Measurements from ENCODE around the gene ZNF652.
"Not testable (repeated sequence)": the region's sequence is repeated elsewhere in the genome, so short reads cannot be mapped to it uniquely, and the experiment has no call there.

Gene ZNF652

DNA sequence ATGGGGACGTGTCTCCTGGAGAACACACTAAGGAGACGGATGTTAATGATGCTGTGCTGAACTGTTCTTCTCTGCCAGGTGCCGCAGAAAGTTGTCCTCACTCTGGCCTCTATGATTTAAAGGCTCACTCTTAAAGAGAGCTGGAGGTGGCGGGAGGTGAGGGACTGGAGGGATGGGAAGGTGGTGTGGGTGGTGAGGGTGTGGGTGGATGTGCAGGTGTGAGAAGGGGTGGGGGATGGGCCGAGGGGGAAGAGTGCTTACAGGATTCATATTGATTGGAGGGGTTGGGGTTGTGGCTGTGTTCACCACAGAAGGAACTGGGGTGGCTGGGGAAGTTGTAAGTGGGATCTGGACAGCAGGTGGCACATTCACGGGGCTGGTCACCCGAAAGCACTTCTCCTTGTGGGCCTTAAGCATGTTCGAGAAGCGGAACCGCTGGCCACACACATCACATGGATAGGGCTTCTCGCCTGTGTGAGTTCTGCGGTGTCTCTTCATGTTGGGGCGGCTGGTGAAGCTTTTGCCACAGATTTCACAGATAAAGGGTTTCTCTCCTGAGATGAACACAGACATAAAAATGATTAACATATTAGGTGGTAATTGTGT, 63.6 kb downstream of the ZNF652 start:
- no peak for DNase-seq

DNA sequence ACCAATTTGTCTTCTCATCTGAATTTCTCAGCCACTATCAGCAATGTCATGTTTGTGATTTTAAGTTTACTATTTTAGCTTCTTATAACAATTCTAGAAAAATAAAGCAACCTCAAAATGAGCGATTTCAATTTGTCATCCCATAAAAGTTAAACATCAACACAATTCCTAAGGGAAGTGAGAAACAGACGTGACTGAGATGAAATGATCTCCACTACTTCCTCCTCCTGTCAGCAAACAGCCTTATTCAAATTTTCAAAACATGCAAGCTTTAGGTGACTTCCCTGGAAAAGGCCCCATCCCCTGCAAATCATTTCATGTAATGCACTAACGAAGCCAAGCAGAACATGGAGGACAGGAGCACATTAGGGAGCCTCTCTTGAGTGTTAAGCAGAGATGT, 64.9 kb downstream of the ZNF652 start:
- no peak for DNase-seq

DNA sequence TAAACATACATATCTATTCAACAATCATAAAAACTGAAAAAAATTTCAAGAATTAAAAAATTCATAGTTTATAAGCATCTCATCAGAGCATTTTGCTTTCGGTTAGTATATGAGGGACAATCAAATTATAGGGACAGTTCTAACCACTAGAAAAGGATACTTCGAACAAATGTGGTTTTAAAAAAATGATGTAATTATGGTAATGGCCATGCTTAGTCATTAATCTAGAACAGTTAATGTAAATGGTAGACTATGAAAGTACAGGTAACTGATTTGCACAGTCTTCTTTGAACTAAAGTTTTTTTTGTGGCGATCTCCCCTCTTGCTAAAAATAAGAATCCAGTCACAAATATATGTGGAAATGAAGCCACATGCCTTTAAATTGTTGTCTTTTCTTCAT, 67.9 kb downstream of the ZNF652 start:
- no peak for DNase-seq

DNA sequence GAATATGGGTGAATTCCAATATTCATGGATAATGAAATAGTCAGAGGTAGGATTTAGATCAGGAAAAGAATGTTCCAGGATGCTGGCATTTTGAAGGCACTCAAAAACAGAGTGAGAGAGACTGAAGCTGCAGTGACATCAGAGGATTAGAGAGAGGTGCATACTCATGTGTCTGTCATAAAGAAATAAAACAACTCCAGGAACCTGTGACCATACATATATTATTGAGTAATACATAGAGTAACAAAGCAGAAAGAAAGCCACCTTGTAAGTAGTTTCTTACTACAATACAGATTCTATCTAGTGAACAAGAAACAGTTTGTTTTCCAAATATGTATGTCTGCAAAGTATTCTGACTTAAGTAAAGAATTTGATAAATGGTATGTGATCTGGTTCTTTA, 69.1 kb downstream of the ZNF652 start:
- no peak for DNase-seq

DNA sequence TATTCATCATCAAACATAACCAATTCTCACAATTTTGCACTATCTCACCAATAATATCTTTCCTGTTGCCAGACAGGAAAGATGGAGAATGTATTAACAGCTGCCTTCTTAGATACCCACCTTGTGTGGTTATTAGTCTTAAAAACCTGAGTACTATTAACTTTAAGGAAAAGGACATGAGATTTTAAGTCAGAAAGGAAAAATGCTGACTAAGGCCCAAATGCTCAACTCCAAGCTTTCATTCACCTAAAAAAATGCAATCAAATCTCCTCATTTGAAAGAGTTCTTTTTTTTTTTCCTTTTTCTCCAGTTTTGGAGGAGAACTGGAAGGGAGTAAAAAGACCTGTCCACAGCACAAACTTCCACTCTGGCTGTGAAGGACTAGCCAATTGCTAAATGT, 70.1 kb downstream of the ZNF652 start:
- no peak for DNase-seq

DNA sequence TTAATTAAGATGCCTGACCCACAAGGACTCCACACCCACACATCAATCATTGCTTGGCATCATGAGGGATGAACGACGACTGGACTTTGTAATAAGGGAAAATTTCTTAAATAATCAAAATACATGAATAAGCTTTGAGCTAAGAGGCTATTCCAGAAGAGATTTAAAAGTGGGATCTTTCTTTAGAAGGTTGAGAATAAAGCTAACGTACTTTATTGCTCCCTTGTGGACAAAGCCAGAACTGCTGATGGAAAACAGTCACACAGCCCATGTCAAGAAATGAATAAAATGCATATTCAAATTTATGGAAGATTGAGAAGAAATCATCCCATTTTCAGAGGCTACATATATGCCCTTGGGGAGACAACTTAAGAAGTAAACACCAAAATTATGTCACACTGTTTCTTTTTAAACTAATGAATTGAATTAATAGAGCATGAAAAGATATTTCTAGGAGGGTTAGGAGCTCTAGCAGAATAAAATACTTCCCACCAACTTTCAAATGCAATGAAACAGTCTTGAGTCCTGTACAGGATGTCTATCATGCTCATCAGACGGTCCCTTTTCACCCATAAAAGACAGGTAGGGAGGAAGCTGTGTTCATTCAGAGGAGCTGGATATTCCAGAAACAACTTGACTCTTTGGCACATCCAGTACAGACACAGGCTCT, 71.2 kb downstream of the ZNF652 start:
- DNase-seq = no peak

DNA sequence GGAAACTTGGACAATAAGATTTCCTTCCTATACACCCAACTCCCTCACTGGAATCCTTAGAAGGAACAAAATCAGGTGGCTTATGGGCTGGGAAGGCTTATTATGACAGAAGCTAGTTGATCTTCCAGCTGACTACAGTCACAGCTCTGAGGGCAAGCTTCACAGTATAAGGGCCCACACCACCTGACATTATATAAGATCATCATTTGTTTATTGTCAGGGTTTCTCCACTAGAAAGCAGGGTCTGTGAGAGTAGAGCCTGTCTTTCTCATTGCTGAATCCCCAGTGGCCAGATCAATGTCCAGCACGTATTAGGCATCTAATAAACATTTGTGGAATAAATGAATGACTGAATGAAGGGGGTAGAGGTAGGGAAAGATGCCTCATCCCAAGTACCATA, 73.7 kb downstream of the ZNF652 start:
- DNase-seq = no peak

DNA sequence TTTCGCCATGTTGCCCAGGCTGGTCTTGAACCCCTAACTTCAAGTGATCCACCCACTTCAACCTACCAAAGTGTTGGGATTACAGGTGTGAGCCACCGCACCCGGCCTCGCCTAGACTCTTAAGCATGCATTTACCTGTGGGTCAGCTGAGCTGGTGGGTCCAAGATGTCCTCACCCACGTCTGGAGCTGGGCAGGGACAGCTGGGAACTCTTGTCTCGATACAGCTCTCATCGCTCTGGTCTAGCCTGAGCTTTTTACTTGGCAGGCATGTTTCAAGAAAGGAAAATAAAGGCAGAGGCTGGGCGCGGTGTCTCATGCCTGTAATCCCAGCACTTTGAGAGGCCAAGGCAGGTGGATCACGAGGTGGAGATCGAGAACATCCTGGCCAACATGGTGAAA, 74.6 kb downstream of the ZNF652 start:
- DNase-seq = no peak

DNA sequence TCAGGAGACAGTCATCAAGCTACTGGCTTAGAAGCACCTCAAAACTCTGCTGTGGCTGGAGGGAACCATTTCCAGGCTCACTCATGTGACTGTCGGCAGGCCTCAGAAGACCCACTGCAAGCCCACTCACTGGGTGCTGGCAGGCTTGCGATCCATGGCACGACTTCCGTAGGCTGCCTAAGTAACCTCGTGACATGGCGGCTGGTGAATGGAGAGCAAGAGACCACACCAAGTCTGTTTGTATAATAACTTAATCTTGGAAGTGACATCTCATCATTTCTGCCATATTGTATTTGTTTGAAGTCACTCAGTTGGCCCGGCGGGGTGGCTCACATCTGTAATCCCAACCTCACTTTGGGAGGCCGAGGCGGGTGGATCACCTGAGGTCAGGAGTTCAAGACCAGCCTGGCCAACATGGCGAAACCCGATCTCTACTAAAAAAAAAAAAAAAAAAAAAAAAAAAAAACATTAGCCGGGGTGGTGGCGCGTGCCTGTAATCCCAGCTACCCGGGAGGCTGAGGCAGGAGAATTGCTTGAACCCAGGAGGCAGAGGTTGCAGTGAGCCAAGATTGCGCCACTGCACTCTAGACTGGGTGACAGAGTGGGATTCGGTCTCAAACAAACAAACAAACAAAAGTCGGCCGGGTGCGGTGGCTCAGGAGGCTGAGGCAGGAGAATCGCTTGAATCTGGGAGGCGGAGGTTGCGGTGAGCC, 75.6 kb downstream of the ZNF652 start:
- not testable (repeated sequence) for DNase-seq

DNA sequence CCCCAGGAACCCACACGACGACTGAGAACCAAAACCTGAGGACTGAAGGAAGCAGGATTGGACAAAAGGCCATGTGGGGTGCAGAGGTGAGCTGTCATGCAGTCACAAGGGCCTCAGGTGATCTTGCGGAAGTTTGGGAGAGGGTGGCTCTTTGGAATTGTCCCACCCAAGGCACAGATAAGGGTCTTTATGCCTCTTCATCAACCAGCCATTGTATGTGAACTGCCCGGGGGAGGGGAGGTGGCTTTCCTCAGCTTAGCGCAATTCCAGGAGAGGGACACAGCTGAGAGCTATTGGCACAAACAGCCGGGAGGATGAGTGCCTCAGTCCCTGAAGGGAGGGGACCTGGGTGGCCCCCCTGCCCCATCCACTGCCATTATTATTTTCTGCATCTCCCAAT, 76.3 kb downstream of the ZNF652 start:
- no peak for DNase-seq

DNA sequence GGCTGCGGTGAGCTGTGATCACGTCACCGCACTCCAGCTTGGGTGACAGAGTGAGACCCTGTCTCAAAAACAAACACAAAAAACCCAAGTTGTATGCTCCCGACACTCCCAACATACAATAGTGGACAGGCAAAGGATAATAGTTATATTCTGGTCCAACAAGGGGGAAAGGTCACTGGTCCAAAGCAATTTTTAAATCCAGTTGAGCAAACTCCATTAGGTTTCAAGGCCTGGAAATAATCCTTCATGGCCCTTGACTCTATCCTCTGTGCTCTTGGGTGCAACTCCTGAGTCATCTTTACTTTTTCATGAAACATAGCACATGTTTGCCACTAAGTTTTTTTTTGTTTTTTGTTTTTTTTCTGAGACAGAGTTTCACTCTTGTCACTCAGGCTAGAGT, 81.1 kb downstream of the ZNF652 start:
- no peak for DNase-seq

DNA sequence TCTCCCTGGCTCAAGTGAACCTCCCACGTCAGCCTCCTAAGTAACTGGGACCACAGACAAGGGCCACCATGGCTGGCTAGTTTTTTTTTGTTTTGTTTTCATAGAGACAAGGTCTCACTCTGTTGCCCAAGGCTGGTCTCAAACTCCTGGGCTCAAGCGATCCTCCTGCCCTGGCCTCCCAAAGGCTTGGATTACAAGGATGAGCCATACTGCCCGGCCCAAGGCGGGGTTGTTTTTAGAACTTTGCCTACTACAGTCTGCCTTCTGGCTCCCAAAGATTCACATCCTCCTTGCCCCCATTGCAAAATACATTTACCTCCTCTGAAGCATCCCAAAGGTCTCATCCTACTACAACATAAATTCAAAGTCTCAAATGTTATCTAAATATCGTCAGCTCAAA, 82.0 kb downstream of the ZNF652 start:
- no peak for DNase-seq

DNA sequence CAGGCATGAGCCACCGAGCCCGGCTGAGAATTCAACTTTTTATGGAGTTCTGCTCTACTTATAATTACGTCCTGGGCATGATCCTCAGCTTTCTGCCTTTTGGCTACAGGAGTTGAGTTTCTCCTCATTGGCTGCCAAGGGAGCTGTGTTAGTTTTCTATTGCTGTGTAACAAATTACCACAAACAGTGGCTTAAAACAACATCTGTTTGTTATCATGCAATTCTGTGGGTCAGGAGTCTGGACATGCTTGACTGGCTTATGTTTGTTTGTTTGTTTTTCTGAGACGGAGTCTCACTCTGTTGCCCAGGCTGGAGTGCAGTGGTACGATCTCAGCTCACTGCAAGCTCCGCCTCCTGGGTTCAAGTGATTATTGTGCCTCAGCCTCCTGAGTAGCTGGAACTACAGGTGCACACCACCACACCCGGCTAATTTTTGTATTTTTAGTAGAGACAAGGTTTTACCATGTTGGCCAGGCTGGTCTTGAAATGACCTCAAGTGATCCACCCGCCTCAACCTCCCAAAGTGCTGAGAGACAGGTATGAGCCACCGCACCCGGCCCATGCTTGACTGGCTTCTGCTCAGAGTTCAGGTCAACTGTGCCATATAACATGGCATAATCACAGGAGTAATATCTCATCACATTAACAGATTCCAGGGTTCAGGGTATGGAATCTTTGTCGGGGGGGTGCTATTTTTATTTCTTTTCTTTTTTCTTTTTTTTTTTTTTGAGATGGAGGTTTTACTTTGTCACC, 82.6 kb downstream of the ZNF652 start:
- DNase-seq = not testable (repeated sequence)

DNA sequence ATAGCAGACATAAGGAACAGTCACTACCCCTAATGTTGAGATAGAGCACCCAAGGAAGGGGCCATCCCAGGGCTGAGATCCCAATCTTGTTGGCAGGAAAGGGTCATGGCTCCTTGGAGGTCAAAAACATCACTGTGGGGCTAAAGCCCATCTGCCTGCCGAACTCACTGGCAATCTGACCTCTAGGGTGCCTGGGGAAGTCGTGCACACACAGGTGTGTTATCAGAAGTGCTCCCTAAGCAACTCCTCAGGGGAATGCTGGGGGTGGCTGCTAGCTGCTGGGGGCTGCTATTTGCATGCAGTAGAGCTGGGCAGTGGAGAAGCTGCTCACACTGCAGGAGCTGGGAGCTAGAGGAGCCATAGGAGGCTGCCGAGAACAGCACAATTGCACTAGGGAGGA, 84.0 kb downstream of the ZNF652 start:
- DNase-seq = no peak

DNA sequence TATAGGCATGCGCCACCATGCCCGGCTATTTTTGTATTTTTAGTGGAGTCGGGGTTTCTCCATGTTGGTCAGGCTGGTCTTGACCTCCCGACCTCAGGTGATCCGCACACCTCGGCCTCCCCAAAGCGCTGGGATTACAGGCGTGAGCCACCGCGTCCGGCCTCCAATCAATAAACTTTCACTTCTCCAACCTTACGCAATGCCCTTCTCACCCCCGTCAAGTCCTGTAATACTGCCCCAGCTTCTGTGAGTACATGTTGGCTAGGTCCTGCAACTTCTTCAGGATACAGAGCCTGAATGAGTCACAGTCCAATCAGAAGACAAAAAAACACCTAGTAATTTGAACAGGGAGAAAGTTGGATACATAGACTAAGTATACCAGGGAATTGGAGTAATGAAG, 84.4 kb downstream of the ZNF652 start:
- no peak for DNase-seq

DNA sequence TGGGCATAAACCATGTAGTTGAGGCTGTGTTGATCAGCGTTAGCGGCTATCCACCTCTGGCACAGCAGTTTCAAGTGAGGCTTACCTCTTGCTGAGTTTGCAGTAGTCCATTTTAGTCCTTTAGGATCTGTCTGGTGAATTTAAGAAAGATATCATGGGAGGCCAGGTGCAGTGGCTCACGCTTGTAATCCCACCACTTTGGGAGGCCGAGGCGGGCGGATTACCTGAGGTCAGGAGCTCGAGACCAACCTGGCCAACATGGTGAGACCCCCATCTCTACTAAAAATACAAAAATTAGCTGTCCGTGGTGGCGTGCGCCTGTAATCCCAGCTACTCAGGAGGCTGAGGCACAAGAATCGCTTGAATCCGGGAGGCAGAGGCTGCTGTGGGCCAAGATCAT, 86.1 kb downstream of the ZNF652 start:
- not testable (repeated sequence) for DNase-seq

DNA sequence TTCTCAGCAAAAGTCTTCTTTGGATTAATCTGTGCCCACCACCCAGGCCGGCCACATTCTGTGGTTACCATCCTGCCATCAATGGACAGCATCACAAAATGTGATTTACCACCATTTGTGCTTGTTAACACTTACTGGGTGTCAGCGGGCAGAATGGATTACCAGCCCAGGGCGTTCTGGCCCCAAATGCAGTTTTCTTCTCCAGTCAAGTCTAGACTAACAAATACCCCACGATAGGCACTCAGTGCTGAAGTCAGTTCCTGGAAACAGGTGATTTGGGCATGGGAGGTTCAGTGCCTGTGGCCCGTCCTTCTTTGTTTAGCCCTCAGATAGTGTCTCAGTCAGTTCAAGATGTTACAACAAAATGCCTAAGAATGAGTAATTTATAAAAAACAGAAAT, 92.7 kb downstream of the ZNF652 start:
- no peak for DNase-seq

DNA sequence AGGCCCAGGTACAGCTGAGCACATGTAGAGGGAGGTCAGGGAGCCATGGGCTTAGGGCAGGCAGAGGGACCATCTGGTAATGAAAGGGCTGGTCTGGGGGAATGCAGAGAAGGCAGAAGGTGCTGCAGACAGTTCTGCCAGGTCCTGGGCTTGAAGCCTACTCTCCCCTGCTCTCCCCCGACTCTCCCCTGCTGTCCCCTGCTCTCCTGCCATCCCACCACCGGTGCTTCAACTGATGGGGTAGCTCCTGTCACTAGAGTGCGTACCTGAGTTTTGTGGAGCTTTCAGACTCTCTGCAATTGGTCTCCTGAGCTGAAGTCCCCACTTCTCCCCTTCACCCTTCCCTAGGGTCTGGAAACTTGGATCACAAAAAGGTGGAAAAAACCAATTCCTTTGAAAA, 94.1 kb downstream of the ZNF652 start:
- DNase-seq = no peak

DNA sequence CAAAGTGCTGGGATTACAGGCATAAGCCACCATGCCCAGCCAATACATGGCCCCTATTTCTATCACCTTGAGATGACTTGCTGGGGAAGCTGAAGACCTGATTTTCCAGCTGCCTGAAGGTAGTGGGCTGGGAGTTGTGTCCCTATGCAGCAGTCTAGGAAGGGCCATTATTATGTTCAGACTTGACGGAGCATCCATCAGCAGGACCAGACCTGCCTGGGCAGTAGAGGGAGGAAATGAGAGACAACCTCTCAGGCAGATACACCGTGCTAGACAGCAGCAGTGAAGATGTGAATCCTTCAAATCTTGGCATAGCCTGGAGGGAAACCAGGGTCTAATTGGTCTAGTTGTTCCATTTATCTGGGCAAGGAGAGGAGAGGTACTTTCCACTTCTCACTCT, 95.8 kb downstream of the ZNF652 start:
- DNase-seq = no peak

DNA sequence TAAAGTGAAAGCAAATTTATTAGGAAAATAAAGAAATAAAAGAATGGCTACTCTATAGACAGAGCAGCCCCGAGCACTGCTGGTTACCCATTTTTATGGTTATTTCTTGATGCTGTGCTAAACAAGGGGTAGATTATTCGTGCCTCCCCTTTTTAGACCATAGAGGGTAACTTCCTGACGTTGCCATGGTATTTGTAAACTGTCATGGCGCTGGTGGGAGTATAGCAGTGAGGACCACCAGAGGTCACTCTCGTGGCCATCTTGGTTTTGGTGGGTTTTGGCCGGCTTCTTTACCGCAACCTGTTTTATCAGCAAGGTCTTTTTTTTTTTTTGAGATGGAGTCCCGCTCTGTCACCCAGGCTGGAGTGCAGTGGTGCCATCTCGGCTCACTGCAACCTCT, 100.5 kb downstream of the ZNF652 start:
- not testable (repeated sequence) for DNase-seq

DNA sequence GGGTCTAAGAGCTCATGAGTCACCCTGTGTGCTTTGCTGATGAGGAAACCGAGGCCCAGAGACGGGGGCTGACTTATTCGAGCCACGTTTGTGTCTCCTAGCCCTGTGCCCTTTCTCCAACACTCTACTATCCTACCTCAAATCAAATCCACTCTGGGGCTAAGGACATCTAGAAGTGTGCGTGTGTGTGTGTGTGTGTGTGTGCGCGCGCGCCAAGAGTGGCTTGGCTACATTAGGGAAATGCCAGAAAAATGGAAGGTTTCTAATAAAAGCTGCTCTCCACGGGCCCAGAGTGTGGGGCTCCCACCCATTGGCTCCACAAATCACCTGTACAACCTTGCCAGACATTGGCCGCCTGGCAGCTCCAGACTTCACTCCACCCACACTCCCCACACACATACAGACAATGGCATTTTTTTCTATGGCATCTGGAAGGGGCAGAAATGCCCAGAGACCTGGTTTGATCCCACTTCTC, 101.2 kb downstream of the ZNF652 start:
- DNase-seq = peak; percentile 17 to 35

DNA sequence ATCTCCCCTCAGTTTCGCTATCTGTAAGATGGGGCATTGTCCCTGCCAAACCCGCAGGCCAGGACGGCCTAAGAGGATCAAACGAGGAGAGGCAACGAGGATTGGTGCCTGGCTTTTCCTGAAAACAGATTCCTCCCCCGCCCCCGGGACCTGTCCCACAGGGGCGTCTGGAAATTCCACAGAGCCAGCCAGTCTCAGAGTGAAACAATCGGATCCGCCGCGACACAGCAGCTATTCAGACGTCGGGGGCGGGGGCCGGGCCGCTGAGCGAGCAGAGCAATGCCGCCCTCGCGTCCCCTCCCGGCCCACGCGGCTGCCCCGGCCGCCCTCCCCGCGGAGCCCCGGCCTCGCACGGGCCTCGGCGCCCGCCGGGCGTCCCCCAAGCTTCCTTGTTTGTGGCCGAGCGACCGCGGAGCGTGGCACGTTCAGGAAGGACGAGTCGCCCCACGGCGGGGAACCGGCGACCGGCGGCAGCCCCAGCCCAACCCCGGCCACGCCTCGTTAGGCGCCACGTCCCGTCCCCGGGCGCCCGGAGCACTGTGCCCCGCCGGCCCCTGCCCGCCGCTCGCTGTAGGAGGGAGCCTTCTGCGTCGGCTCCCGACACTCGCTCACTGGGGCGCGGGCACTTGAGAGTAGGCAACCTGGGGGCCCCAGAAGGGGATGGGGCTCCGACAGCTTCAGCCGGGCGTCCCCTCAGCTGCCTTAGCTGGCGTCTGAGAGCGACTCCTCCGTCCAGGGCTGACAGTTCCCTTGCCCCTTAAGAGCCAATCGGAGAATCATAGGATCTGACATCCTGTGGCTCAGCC, 101.8 kb downstream of the ZNF652 start:
- DNase-seq = peak; percentile 57 to 62

DNA sequence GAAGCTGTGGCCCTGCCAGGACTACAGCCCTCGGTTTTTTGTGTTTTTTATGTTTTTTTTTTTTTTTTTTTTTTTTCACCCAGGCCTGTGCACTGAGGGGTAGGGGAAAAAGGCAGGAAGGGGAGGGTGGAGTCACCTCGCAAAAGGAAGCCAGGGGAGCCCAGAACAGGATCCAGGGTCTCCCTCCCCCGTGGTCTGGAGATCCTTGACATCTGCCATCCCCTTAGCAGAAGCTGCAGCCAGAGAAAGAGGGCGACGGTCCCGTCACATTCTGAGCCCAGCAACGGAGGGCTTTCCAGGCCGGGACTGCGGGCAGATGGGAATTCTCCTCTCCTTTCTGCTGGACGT, 102.4 kb downstream of the ZNF652 start:
- DNase-seq = no peak
